Ishikawa (cell line): ENCODE results near the gene TMEM200A.
A peak's percentile ranks its signal among the peaks of the same experiment; 100 is the strongest.

Experiments
- CEBPB ChIP-seq: IDR thresholded peaks from 2 replicates; pipeline ENCODE4 v1.6.1; 2012
- CREB1 ChIP-seq: IDR thresholded peaks from 2 replicates; pipeline ENCODE4 v1.6.1; 2012; ENCODE audit warnings: low read depth
- EGR1 ChIP-seq: IDR thresholded peaks from 2 replicates; pipeline ENCODE4 v1.6.1; 2012
- EP300 ChIP-seq: IDR thresholded peaks from 2 replicates; pipeline ENCODE4 v1.6.1; 2012; ENCODE audit warnings: borderline replicate concordance
- FOXM1 ChIP-seq: IDR thresholded peaks from 2 replicates; pipeline ENCODE4 v1.6.1; 2012; ENCODE audit warnings: low read depth, borderline replicate concordance
- MAX ChIP-seq: IDR thresholded peaks from 2 replicates; pipeline ENCODE4 v1.6.1; 2012
- NFIC ChIP-seq: IDR thresholded peaks from 2 replicates; pipeline ENCODE4 v1.6.1; 2012
- RAD21 ChIP-seq: IDR thresholded peaks from 2 replicates; pipeline ENCODE4 v1.6.1; 2012; ENCODE audit warnings: low read depth
- REST ChIP-seq: IDR thresholded peaks from 2 replicates; pipeline ENCODE4 v1.6.1; 2012; ENCODE audit warnings: low read depth, mild to moderate bottlenecking
- TAF1 ChIP-seq: IDR thresholded peaks from 2 replicates; pipeline ENCODE4 v1.6.1; 2012; ENCODE audit warnings: low read depth, mild to moderate bottlenecking
- TCF12 ChIP-seq: IDR thresholded peaks from 2 replicates; pipeline ENCODE4 v1.6.1; 2012; ENCODE audit warnings: low read depth
- TEAD4 ChIP-seq: IDR thresholded peaks from 2 replicates; pipeline ENCODE4 v1.6.1; 2012
- USF1 ChIP-seq: IDR thresholded peaks from 2 replicates; pipeline ENCODE4 v1.6.1; 2012
- YY1 ChIP-seq: IDR thresholded peaks from 2 replicates; pipeline ENCODE4 v1.6.1; 2012; ENCODE audit warnings: low read depth
- ZBTB7A ChIP-seq: IDR thresholded peaks from 2 replicates; pipeline ENCODE4 v1.6.1; 2012; ENCODE audit warnings: low read depth

Gene TMEM200A

GRCh38 chr6:130365166-130366106 lies at the start of gene TMEM200A:
TSS of gene TMEM200A (plus strand) at chr6:130366017. CDS start at chr6:130440423, 74,406 bp downstream.
- TF ChIP-seq RAD21: peak; percentile 10; the same call in 1 of the 2 replicates
- no peak for TF ChIP-seq TAF1

GRCh38 chr6:130320908-130321307 lies 44.9 kb upstream of the TMEM200A start:
- TF ChIP-seq TAF1 (no peak), FOXM1 (no peak), YY1 (no peak), CEBPB (no peak), TCF12 (no peak), EGR1 (no peak), CREB1 (no peak), RAD21 (no peak), MAX (no peak), EP300 (no peak), REST (no peak), ZBTB7A (no peak), USF1 (no peak), NFIC (no peak), TEAD4 (no peak)

GRCh38 chr6:130322673-130323268 lies 43.0 kb upstream of the TMEM200A start:
- TF ChIP-seq ZBTB7A: no peak
- no peak for TF ChIP-seq YY1
- TF ChIP-seq RAD21: peak; percentile 87
- no peak for TF ChIP-seq FOXM1
- no peak for TF ChIP-seq CEBPB
- no peak for TF ChIP-seq NFIC
- TF ChIP-seq TAF1: no peak

GRCh38 chr6:130324657-130325056 lies 41.2 kb upstream of the TMEM200A start:
- no peak for TF ChIP-seq MAX
- TF ChIP-seq CREB1: no peak
- TF ChIP-seq EP300: no peak
- no peak for TF ChIP-seq NFIC
- TF ChIP-seq EGR1: no peak

- TF ChIP-seq CREB1 (no peak), RAD21 (no peak), MAX (no peak), ZBTB7A (no peak), REST (no peak), NFIC (no peak), TAF1 (no peak), TEAD4 (no peak), EGR1 (no peak), TCF12 (no peak), EP300 (no peak), USF1 (no peak), CEBPB (no peak)
Observed at GRCh38 chr6:130326496-130326895, 39.3 kb upstream of the TMEM200A start.

- TF ChIP-seq YY1 (no peak), EP300 (no peak), REST (no peak), TEAD4 (no peak), TCF12 (no peak), FOXM1 (no peak), CEBPB (no peak), USF1 (no peak), TAF1 (no peak), ZBTB7A (no peak), EGR1 (no peak), NFIC (no peak), RAD21 (no peak), MAX (no peak), CREB1 (no peak)
Observed at GRCh38 chr6:130337534-130337933, 28.3 kb upstream of the TMEM200A start.
